GM19372 (cell line): ENCODE results near the gene SLC22A4.
A peak's percentile ranks its signal among the peaks of the same experiment; 100 is the strongest.

ENCODE experiments used
- ATAC-seq: cut with Tn5 transposase; IDR thresholded peaks from one replicate; pipeline ENCODE4 v1.9.1; 2021; ENCODE audit warnings: mild to moderate bottlenecking, low read depth, moderate library complexity; ENCODE audit not compliant: unreplicated experiment

SLC22A4 gene

GRCh38 chr5:132261881-132262845 lies 32.0 kb upstream of the SLC22A4 start:
- ATAC-seq, result no peak

GRCh38 chr5:132262882-132263547 lies 31.2 kb upstream of the SLC22A4 start:
- no peak for ATAC-seq

GRCh38 chr5:132263548-132264261 lies 30.5 kb upstream of the SLC22A4 start:
- no peak for ATAC-seq

- no peak for ATAC-seq
Measured at GRCh38 chr5:132264546-132265335, 29.5 kb upstream of the SLC22A4 start.

- ATAC-seq, result no peak
Measured at GRCh38 chr5:132265336-132266030, 28.7 kb upstream of the SLC22A4 start.

- ATAC-seq, result no peak
Measured at GRCh38 chr5:132266031-132266835, 28.0 kb upstream of the SLC22A4 start.

- ATAC-seq, result no peak
Measured at GRCh38 chr5:132266836-132267160, 27.4 kb upstream of the SLC22A4 start.

GRCh38 chr5:132267166-132267739 lies 26.9 kb upstream of the SLC22A4 start:
- no peak for ATAC-seq

- no peak for ATAC-seq
Measured at GRCh38 chr5:132267931-132268768, 26.0 kb upstream of the SLC22A4 start.

GRCh38 chr5:132268769-132269551 lies 25.2 kb upstream of the SLC22A4 start:
- ATAC-seq, result peak; percentile 46

- ATAC-seq, result no peak
Measured at GRCh38 chr5:132269635-132270334, 24.4 kb upstream of the SLC22A4 start.

GRCh38 chr5:132270335-132270665 lies 23.9 kb upstream of the SLC22A4 start:
- no peak for ATAC-seq

GRCh38 chr5:132270706-132271105 lies 23.5 kb upstream of the SLC22A4 start:
- no peak for ATAC-seq

GRCh38 chr5:132271251-132272246 lies 22.6 kb upstream of the SLC22A4 start:
- no peak for ATAC-seq
